GM19468 (cell line): ENCODE measurements around the gene AKR1D1.
"Not testable (repeated sequence)": the region's sequence is repeated elsewhere in the genome, so short reads cannot be mapped to it uniquely, and the experiment has no call there.

Experiments
- ATAC-seq: cut with Tn5 transposase; IDR thresholded peaks from one replicate; pipeline ENCODE4 v1.9.1; 2021; ENCODE audit warnings: mild to moderate bottlenecking, moderate library complexity, moderate number of reproducible peaks; ENCODE audit not compliant: unreplicated experiment; ENCODE audit errors: extremely low read depth

AKR1D1 gene

DNA sequence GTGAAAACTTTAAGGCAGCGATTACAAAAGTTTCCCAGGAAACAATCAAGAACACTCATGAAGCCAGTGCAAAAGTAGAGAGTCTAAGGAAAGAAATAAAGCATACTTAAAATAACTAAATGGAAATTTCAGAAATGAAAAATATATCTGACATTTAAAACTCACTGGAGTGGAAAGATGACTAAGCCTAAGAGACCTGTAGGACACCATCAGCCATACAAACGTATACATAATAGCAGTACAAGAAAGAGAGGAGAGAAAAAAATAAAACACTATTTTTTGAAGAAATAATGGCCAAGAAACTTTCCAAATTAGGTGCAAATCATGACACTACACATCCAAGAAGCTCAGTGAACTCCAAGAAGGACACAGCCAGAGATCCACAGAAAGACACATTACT lies 5.4 kb upstream of the AKR1D1 start:
- no peak for ATAC-seq

GRCh38 chr7:138072726-138073125 lies 3.5 kb upstream of the AKR1D1 start:
- no peak for ATAC-seq

DNA sequence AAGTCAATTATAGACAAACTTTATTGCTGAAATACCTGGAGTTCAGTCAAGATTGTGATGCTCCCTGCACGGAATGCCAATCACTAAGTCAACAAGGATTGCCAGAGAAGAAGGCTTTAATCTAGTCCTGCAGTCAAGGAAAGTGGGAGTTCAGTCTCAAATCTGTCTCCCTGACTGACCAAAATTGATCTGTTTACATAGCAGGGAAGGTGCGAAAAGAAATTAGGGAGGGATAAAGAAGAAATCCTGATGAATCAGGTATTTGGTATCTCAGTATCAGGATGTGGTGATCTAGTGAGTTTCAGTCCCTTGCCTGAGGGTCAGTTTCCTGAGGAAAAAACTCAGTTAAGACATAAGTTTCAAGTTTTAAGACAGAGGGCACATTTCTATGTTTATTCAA lies 2.1 kb upstream of the AKR1D1 start:
- ATAC-seq = no peak

DNA sequence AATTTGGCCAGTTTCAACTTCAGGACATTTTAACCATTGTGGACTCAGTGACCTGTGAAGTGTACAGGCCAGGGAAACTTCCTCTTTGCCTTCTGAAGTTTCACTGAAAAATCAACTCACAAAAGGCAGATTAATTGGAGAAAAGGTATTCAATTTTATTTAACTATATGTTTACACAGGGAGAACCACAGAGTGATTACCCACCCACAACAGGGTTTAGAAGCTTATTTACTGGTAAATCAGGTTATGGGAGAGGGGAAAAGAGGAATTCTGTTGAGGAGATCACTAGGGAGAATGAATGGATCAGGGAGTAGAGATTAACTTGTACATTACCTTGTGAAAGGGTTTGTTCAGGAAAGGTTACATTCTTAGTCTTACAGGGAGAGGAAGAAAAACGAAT lies 1.7 kb upstream of the AKR1D1 start:
- ATAC-seq = no peak

DNA sequence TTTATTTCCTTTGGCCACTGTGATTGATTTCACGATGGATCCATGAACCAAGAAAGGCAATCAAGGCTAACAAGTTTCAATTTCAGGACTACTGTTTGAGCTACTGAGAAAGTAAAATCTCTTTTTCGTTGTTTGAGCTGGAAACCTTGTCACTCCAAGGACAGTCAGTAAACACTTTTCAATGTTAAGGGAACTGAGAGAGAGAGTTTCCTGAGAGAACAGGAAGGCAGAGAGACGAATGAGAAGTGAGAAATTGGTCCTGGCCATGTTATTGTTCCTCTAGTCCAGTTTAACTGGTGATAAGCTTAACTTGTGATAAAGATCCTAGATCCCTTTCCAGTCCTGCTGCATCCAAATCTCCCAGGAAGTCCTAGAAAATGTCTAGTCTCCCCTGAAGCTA lies 909 bp upstream of the AKR1D1 start:
- no peak for ATAC-seq

DNA sequence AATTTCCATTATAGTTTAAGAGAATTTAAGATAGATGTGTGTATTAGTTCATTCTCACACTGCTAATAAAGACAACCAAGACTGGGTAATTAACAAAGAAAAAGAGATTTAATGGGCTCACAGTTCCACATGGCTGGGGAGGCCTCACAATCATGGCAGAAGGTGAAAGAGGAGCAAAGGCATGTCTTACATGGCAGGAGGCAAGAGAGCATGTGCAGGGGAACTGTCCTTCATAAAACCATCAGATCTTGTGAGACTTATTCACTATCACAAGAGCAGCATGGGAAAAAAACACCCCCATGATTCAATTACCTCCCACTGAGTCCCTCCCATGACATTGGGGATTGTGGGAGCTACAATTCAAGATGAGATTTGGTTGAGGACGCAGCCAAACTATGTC lies 473 bp upstream of the AKR1D1 start:
- not testable (repeated sequence) for ATAC-seq

DNA sequence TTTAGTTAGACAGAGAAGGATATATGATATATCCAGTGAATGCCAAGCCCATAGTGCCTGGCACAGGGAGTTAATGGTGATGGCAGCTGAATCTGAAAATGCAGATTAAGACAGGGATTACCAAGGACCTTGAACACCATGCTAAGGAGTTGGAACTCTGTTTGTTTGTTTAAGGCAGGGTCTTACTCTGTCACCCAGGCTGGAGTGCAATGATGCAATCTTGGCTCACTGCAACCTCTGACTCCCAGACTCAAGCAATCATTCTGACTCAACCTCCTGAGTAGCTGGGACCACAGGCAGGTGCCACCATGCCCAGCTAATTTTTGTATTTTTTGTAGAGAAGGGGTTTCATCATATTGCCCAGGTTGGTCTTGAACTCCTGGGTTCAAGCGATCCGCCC lies 1.6 kb downstream of the AKR1D1 start:
- ATAC-seq = no peak

GRCh38 chr7:138079137-138079536 lies 2.9 kb downstream of the AKR1D1 start:
- ATAC-seq = no peak

DNA sequence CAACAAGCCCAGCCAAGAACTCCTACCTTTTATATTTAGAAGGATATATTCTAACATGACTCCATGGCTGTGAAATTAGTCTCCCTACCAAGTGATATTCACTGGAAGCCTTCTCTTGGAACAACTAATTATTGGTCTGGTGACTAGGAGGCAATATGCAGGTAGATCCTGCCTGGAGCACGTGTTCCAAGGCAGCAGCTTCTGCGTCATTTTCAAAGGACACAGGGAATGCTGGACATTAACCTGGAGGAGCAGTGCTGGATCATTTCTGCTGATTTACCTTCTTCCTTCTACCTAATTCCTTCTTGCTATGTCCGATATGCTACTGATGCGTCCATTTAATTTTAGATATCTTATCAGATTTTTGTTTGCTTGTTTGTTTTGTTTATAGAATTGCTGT lies 5.6 kb downstream of the AKR1D1 start:
- no peak for ATAC-seq

DNA sequence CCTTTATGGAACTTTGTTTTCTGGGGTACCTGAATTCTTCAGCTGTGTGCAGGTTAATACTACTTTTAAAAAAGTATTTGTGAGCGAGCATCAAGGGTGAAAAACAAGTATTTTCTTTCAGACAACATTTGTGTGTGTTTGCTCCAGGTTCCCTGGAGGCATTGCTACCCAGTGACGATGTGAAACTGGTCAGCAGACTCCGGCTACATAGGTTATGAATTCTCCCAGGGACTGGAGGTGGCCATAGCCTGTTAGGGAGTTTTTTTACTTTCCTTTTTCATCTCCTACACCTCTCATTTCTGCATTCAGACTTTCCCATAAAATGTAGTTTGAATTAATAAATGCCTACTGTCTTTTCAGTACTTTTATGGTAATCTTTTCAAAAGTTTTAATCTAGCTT lies 7.6 kb downstream of the AKR1D1 start:
- no peak for ATAC-seq

GRCh38 chr7:138086563-138087270 lies 10.5 kb downstream of the AKR1D1 start:
- no peak for ATAC-seq

GRCh38 chr7:138089080-138089901 lies 13.0 kb downstream of the AKR1D1 start:
- no peak for ATAC-seq

DNA sequence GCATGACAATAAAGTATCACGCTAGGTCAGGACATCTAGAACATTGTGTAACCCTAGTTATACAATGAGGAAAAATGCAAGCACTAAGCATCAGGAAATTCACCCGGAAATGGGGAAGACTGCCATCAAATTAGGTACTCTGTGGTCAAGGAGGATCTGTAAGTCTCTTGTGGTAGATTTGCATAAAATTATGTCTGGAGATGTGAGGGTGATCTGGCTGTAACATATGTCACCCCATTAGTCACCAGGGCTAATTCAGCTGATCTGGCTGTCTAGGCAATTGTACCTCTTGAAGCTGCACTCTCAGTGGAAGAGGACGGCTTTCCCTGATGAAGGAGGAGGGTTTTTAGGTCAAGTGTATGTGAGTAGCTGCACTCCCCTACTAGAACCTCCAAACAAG lies 14.8 kb downstream of the AKR1D1 start:
- peak; percentile 46 for ATAC-seq

- ATAC-seq = not testable (repeated sequence)
Measured at GRCh38 chr7:138091840-138092239, 15.6 kb downstream of the AKR1D1 start.

DNA sequence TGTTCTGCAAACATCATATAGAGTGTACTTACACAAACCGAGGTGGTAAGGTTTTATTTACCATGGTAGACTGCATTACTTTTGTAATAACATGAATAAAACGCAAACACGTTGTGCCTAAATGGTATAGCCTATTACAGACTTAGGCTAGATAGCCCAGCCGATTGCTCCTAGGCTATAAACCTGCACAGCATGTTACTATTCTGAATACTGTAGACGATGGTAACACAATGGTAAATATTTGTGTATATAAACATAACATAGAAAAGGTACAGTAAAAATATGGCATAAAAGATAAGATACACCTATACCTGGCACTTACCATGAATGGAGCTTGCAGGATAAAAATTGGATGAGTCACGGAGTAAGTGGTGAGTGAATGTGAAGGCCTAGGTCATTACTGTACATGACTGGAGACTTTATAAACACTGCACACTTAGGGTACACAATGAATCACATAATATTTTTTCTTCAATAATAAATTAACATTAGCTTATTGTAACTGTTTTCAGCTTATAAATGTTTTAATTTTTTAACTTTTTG lies 16.3 kb downstream of the AKR1D1 start:
- no peak for ATAC-seq

DNA sequence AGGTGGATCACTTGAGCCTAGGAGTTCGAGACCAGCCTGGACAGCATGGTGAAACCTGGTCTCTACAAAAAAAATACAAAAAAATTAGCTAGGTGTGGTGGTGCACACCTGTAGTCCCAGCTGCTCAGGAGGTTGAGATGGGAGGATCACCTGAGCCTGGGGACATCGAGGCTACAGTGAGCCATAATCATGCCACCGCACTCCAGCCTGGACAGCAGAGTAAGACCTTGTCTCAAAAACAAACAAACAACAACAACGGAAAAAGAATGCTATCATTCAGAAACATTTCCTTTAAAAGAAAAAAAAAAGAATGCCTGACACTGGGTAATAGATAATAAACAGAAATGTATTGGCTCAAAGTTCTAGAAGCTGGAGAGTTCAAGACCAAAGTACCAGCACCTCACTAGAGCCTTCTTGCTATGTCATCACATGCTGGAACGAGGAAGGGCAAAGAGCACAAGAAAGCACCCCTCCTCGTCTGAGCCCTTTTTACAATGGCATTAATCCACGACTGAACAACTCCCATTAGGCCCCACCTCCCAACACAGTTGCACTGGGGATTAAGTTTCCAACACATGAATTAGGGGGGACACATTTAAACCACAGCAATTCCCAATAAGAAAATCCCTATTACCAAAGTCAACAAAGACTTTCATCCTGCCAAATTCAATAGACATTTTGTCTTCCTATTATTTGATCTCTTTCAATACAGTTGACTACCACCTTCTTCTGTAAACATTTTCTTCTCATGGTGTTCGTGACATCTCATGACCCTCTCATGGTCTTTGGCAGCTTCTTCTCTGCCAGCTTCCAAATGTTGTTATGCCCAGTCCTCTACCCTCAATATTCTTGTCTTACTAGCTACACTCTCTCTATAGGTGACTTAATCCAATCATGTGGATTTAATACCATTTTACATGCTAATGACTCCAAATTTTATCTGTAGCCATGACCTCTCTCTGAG lies 20.0 kb downstream of the AKR1D1 start:
- ATAC-seq = no peak

DNA sequence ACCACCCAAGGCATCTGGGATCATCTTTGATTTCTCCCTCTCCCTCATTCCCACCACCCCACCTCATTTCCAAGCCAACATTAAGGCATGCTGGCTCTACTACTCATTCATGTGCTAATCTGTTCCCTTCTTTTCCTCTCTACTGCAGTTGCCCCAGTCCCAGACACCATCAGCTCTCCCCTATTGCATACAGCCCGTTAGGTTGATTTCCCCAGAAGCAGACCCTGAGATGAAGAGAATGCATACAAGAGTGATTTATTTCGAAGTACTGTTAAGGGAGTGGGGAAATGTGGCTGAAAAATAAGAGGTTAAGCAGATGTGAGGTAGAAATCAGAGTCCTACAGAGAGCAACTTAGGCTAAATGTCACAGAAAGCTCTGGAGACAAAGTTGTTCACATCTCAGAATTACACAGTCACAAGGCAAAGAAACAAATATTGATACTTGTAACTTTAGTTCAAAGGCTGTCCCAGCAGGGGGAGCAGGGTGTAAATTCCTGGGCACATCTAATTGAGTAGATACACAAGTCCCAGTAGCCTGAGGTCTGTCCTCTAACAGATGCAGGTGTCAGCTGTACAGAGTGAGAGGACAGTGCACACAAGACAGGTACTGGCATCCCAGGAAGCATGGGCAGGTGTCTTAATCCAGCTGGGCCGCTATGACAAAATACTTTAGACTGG lies 20.9 kb downstream of the AKR1D1 start:
- no peak for ATAC-seq

DNA sequence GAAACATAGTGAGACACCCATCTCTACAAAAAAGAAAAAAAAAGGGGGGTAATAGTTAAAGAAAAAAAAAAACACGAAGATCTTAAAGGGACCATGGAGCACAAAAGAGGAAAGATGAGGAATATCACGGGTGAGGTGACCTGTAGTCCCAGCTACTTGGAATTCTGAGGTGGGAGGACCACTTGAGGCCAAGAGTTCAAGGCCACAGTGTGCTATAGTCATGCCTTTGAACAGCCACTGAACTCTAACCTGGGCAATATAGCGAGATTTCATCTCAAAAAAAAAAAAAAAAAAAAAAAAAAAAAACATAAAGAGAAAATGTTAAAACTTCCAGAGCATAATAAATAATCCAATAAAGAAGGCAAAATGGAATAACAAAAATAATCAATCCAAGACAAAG lies 23.6 kb downstream of the AKR1D1 start:
- ATAC-seq = no peak

DNA sequence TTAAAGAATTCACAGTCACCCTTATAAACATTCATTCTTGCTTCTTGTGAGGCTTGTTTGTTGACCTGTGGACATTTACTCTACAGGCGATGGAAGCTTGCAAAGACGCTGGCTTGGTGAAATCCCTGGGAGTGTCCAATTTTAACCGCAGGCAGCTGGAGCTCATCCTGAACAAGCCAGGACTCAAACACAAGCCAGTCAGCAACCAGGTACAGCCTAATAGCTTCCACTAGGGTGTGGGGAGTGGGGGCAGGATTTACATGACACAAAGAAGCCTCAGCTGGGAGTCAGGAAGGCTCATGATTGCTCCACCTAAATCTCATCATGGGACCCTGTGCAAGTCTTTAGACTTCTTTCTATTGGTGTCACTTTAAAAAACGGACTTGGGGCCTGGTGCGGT lies 29.0 kb downstream of the AKR1D1 start:
- ATAC-seq = no peak

GRCh38 chr7:138115047-138115446 lies 38.8 kb downstream of the AKR1D1 start:
- no peak for ATAC-seq
